H9 (cell line): Measurements from ENCODE around the gene HDHD3. TPM values are rescaled to one million over a fixed set of nuclear protein-coding genes. Genes with fewer than 3 reads are reported as not detected.

ENCODE experiments used
- DNase-seq: peaks from one replicate; pipeline ENCODE4 v3.0.0-alpha.2; 2017
- H2AFZ ChIP-seq: one replicate; pipeline ENCODE4 v1.6.1; 2013; ENCODE audit warnings: mild to moderate bottlenecking, low read length, control low read depth, moderate library complexity
- H2AK5ac ChIP-seq: 2 replicates; pipeline ENCODE4 v1.6.1; 2013; ENCODE audit warnings: low read length, control low read depth, mixed read lengths; ENCODE audit not compliant: insufficient read length
- H2BK120ac ChIP-seq: one replicate; pipeline ENCODE4 v1.6.1; 2013; ENCODE audit warnings: low read depth, mild to moderate bottlenecking, low read length, control low read depth, inconsistent platforms; ENCODE audit not compliant: poor library complexity, severe bottlenecking
- H2BK12ac ChIP-seq: 2 replicates; pipeline ENCODE4 v1.6.1; 2013; ENCODE audit warnings: low read length, control low read depth, mixed read lengths, low read depth; ENCODE audit not compliant: insufficient read length
- H2BK15ac ChIP-seq: 2 replicates; pipeline ENCODE4 v1.6.1; 2013; ENCODE audit warnings: low read depth, low read length, control low read depth
- H2BK20ac ChIP-seq: one replicate; pipeline ENCODE4 v1.6.1; 2013; ENCODE audit warnings: low read depth, mild to moderate bottlenecking, low read length, control low read depth, inconsistent platforms; ENCODE audit not compliant: poor library complexity, severe bottlenecking
- H2BK5ac ChIP-seq: 2 replicates; pipeline ENCODE4 v1.6.1; 2013; ENCODE audit warnings: low read length, control low read depth, mixed read lengths; ENCODE audit not compliant: insufficient read length
- H3K14ac ChIP-seq: 2 replicates; pipeline ENCODE4 v1.6.1; 2013; ENCODE audit warnings: low read length, control low read depth; ENCODE audit not compliant: insufficient read depth
- H3K18ac ChIP-seq: 2 replicates; pipeline ENCODE4 v1.6.1; 2013; ENCODE audit warnings: low read depth, mild to moderate bottlenecking, mixed read lengths, low read length, control low read depth; ENCODE audit not compliant: insufficient read length
- H3K23ac ChIP-seq: 2 replicates; pipeline ENCODE4 v1.6.1; 2013; ENCODE audit warnings: low read length, control low read depth, mixed read lengths, low read depth; ENCODE audit not compliant: insufficient read length
- H3K23me2 ChIP-seq: 2 replicates; pipeline ENCODE4 v1.6.1; 2013; ENCODE audit warnings: low read depth, mild to moderate bottlenecking, mixed read lengths, low read length, control low read depth; ENCODE audit not compliant: insufficient read length, poor library complexity, severe bottlenecking
- H3K27ac ChIP-seq: 2 replicates; pipeline ENCODE4 v1.5.1; 2013; ENCODE audit warnings: low read length, control low read depth, mixed read lengths, low read depth; ENCODE audit not compliant: insufficient read length
- H3K27me3 ChIP-seq: 2 replicates; pipeline ENCODE4 v1.6.1; 2013; ENCODE audit warnings: low read length, control low read depth, inconsistent platforms; ENCODE audit not compliant: insufficient read depth
- H3K4ac ChIP-seq: 2 replicates; pipeline ENCODE4 v1.6.1; 2013; ENCODE audit warnings: low read depth, mild to moderate bottlenecking, control low read depth, inconsistent platforms, low read length, moderate library complexity
- H3K4me1 ChIP-seq: 2 replicates; pipeline ENCODE4 v1.6.1; 2013; ENCODE audit warnings: low read length, control low read depth, inconsistent platforms; ENCODE audit not compliant: insufficient read depth
- H3K4me2 ChIP-seq: 2 replicates; pipeline ENCODE4 v1.6.1; 2013; ENCODE audit warnings: low read length, control low read depth, mixed read lengths; ENCODE audit not compliant: insufficient read length, insufficient read depth
- H3K56ac ChIP-seq: 2 replicates; pipeline ENCODE4 v1.6.1; 2013; ENCODE audit warnings: low read depth, mild to moderate bottlenecking, mixed read lengths, low read length, control low read depth; ENCODE audit not compliant: insufficient read length
- H3K79me1 ChIP-seq: 2 replicates; pipeline ENCODE4 v1.6.1; 2013; ENCODE audit warnings: low read depth, mild to moderate bottlenecking, moderate library complexity, low read length, control low read depth, inconsistent platforms; ENCODE audit not compliant: insufficient read depth, poor library complexity, severe bottlenecking
- H3K79me2 ChIP-seq: 2 replicates; pipeline ENCODE4 v1.6.1; 2013; ENCODE audit warnings: low read length, control low read depth, inconsistent platforms; ENCODE audit not compliant: insufficient read depth
- H3K9ac ChIP-seq: 2 replicates; pipeline ENCODE4 v1.6.1; 2013; ENCODE audit warnings: low read length, control low read depth, mixed read lengths; ENCODE audit not compliant: insufficient read length; ENCODE audit errors: extremely low read depth
- H3K9me3 ChIP-seq: one replicate; pipeline ENCODE4 v1.6.1; 2013; ENCODE audit warnings: low read depth, low read length, inconsistent platforms; ENCODE audit not compliant: control insufficient read depth
- H3T11ph ChIP-seq: one replicate; pipeline ENCODE4 v1.6.1; 2013; ENCODE audit warnings: mild to moderate bottlenecking, low read length, control low read depth, inconsistent platforms
- H4K20me1 ChIP-seq: one replicate; pipeline ENCODE4 v1.6.1; 2013; ENCODE audit not compliant: control insufficient read depth, insufficient read length, insufficient read depth
- H4K5ac ChIP-seq: 2 replicates; pipeline ENCODE4 v1.6.1; 2013; ENCODE audit warnings: low read depth, mild to moderate bottlenecking, mixed read lengths, low read length, control low read depth; ENCODE audit not compliant: insufficient read length
- H4K8ac ChIP-seq: replicated peaks from 2 replicates; pipeline ENCODE4 v1.6.1; 2013; ENCODE audit warnings: low read length, control low read depth, mixed read lengths, low read depth; ENCODE audit not compliant: insufficient read length
- H4K91ac ChIP-seq: 2 replicates; pipeline ENCODE4 v1.6.1; 2013; ENCODE audit warnings: low read depth, mild to moderate bottlenecking, moderate library complexity, mixed read lengths, low read length, control low read depth; ENCODE audit not compliant: insufficient read length
- H3K27ac Mint-ChIP-seq, 3 experiments: 2 replicates in 2 of 3; 3 replicates in 1 of 3; pipeline ENCODE4 v1.8.0; 2020 to 2021; ENCODE audit warnings: mixed read lengths in 3 of 3, mild to moderate bottlenecking in 1 of 3, moderate library complexity in 1 of 3
- H3K27me3 Mint-ChIP-seq: 2 replicates; pipeline ENCODE4 v1.8.0; 2021; ENCODE audit warnings: low read depth, mild to moderate bottlenecking, moderate library complexity, mixed read lengths
- H3K36me3 Mint-ChIP-seq, 3 experiments: 2 replicates in 2 of 3; 3 replicates in 1 of 3; pipeline ENCODE4 v1.8.0; 2020 to 2021; ENCODE audit warnings: low read depth in 3 of 3, mixed read lengths in 3 of 3; ENCODE audit not compliant: insufficient read depth in 1 of 3
- H3K4me1 Mint-ChIP-seq, 2 experiments: 2 replicates each; pipeline ENCODE4 v1.8.0; 2020; ENCODE audit warnings: mixed read lengths in 2 of 2
- H3K4me3 Mint-ChIP-seq, 2 experiments: 2 replicates in 1 of 2; 3 replicates in 1 of 2; pipeline ENCODE4 v1.8.0; 2020 to 2021; ENCODE audit warnings: mild to moderate bottlenecking in 2 of 2, mixed read lengths in 2 of 2, moderate library complexity in 1 of 2
- H3K9me3 Mint-ChIP-seq, 2 experiments: 2 replicates in 1 of 2; 3 replicates in 1 of 2; pipeline ENCODE4 v1.8.0; 2020; ENCODE audit warnings: mild to moderate bottlenecking in 2 of 2, mixed read lengths in 2 of 2, moderate library complexity in 1 of 2
- CTCF ChIP-seq: fragments of 200-600 bp; sonication (generic); conservative IDR thresholded peaks from 3 replicates; pipeline ENCODE4 v1.8.0; 2021; ENCODE audit warnings: antibody characterized with exemption, mild to moderate bottlenecking
- WGBS: extraction: QIAGEN DNeasy Blood & Tissue Kit; methylation state at CpG from one replicate; pipeline ENCODE4 v1.1.7; 2013; ENCODE audit warnings: missing lambda C conversion rate, low lambda C conversion rate, mixed read lengths; ENCODE audit not compliant: insufficient read length; ENCODE audit errors: extremely low coverage; 5-methylcytosine and 5-hydroxymethylcytosine counted together
- total RNA-seq: library from RNA; stranded (reverse); gene quantifications from 2 replicates; pipeline ENCODE4 v1.2.1, GENCODE V29; 2021

HDHD3 gene
- total RNA-seq, 1 experiment from 2014 or later, result 10.9 TPM

DNA sequence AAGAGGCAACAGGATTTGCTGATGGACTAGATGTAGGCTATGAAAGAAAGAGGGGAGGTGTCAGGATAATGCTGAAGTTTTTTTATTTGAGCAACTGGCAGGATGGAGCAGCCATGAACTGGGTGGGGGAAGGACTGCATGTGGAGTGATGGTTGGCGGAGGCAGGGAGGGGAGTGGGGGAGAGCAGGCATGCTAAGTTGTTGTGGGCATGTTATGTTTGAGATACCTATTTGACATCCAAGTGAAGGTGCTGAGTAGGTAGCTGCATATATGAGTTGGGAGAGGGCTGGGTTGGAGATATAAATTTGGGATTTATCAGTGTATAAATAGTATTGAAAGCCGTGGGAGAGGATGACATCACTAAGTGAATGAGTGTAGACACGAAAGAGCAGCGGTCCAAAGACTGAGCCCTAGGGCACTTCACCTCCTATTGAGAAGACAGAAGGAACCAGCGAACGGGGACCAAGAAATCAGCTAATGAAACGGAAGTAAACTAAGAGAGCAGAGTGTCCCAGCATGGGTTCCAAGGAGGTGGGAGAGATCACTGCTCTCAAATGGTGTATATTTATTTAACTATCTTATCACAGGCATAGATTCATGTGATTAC is 20.0 kb downstream of the HDHD3 start:
- H2AFZ ChIP-seq, result no peak overlapping the region
- no peak overlapping the region for H3K18ac ChIP-seq
- H3T11ph ChIP-seq, result no peak overlapping the region
- no peak overlapping the region for H3K4ac ChIP-seq
- DNase-seq, result no peak
- peaks cover 3% of the 10 kb centered on the region; the same call in 1 of the 2 replicates for H3K27me3 Mint-ChIP-seq
- H2BK120ac ChIP-seq, result no peak overlapping the region
- no peaks in the 10 kb centered on the region for H3K23me2 ChIP-seq
- no peak overlapping the region for H2BK5ac ChIP-seq
- no peaks in the 10 kb centered on the region for H3K9me3 ChIP-seq
- H4K91ac ChIP-seq, result no peak overlapping the region
- H3K4me3 Mint-ChIP-seq, result no peak overlapping the region
- H3K23ac ChIP-seq, result no peak overlapping the region
- H2BK20ac ChIP-seq, result no peak overlapping the region
- H3K14ac ChIP-seq, result no peak overlapping the region
- H3K9ac ChIP-seq, result no peak overlapping the region
- H3K4me1 Mint-ChIP-seq, result peaks cover 6 to 7% of the 10 kb centered on the region in 2 experiments
- H3K27ac Mint-ChIP-seq, result no peak overlapping the region; a peak in 1 of 7 replicates
- TF ChIP-seq CTCF, result no peak
- H4K20me1 ChIP-seq, result no peaks in the 10 kb centered on the region
- no peaks in the 10 kb centered on the region for H3K27me3 ChIP-seq
- H3K36me3 Mint-ChIP-seq, result no peaks in the 10 kb centered on the region; a peak in 1 of 7 replicates
- H4K5ac ChIP-seq, result no peak overlapping the region
- H3K79me2 ChIP-seq, result no peaks in the 10 kb centered on the region
- H3K9me3 Mint-ChIP-seq, result no peaks in the 10 kb centered on the region
- no peaks in the 10 kb centered on the region; the same call in 1 of the 2 replicates for H3K4me1 ChIP-seq
- no peak overlapping the region for H3K56ac ChIP-seq
- no peaks in the 10 kb centered on the region for H3K79me1 ChIP-seq
- no peak overlapping the region for H3K4me2 ChIP-seq
- WGBS, result no CpG with 5 or more reads among the region's 7 CpGs
- no peak overlapping the region for H2BK12ac ChIP-seq
- no peak overlapping the region for H2AK5ac ChIP-seq
- H4K8ac ChIP-seq, result no peak overlapping the region
- no peak overlapping the region for H2BK15ac ChIP-seq
- H3K27ac ChIP-seq, result no peak overlapping the region
